Naive thymus-derived CD4-positive, alpha-beta T cell (primary cell): ENCODE measurements around the gene POLR3A. TPM values are rescaled to one million over a fixed set of nuclear protein-coding genes. Genes with fewer than 3 reads are reported as not detected.

Experiments used
- ATAC-seq: fragments of 150-1000 bp; cut with Tn5 transposase; 2 replicates; pipeline ENCODE4 v1.10.0; 2021; ENCODE audit warnings: mild to moderate bottlenecking, moderate library complexity
- CTCF ChIA-PET: fragments of 350-600 bp; sonication (Branson Sonifier 250); formaldehyde crosslinking; loops from one replicate; lab custom pipeline; 2021; ENCODE audit warnings: antibody characterized with exemption; lab: Charles Lee
- POLR2A ChIA-PET: fragments of 350-600 bp; sonication (Branson Sonifier 250); formaldehyde crosslinking; loops from one replicate; lab custom pipeline; 2021; ENCODE audit warnings: antibody characterized with exemption, inconsistent platforms; lab: Charles Lee
- DNase-seq, 9 donors: peaks; one replicate each; pipeline versions ENCODE4 v3.0.0 to v3.0.0-alpha.2; 2020 to 2022; ENCODE audit warnings: mixed read lengths in 1 of 9
- H3K27ac ChIP-seq: one replicate; pipeline ENCODE4 v1.7.0; 2013; ENCODE audit warnings: mild to moderate bottlenecking, low read depth, low read length, moderate library complexity
- H3K27me3 ChIP-seq, 2 donors: one replicate each; pipeline ENCODE4 v1.7.0; 2013; ENCODE audit warnings: low read length in 2 of 2, mild to moderate bottlenecking in 2 of 2, moderate library complexity in 2 of 2; ENCODE audit not compliant: control insufficient read depth in 2 of 2, insufficient read depth in 2 of 2
- H3K36me3 ChIP-seq, 3 experiments: 1 replicate in 2 of 3; 2 replicates in 1 of 3; pipeline ENCODE4 v1.7.0; 2013; ENCODE audit warnings: low read length in 3 of 3, mild to moderate bottlenecking in 3 of 3, moderate library complexity in 1 of 3; ENCODE audit not compliant: insufficient read depth in 3 of 3, control insufficient read depth in 2 of 3
- H3K4me1 ChIP-seq, 2 donors: one replicate each; pipeline ENCODE4 v1.7.0; 2013; ENCODE audit warnings: low read length in 2 of 2, mild to moderate bottlenecking in 2 of 2, moderate library complexity in 1 of 2; ENCODE audit not compliant: control insufficient read depth in 2 of 2, insufficient read depth in 2 of 2
- H3K4me3 ChIP-seq: 2 replicates; pipeline ENCODE4 v1.7.0; 2013; ENCODE audit warnings: mild to moderate bottlenecking, low read length
- H3K9me3 ChIP-seq, 3 experiments: 1 replicate in 2 of 3; 2 replicates in 1 of 3; pipeline ENCODE4 v1.7.0; 2013; ENCODE audit warnings: low read length in 3 of 3; ENCODE audit not compliant: control insufficient read depth in 2 of 3
- H3K27ac Mint-ChIP-seq, 9 donors: one replicate each; pipeline ENCODE4 v1.8.0; 2020 to 2022; ENCODE audit warnings: mixed read lengths in 9 of 9, mild to moderate bottlenecking in 8 of 9, moderate library complexity in 5 of 9, inconsistent platforms in 2 of 9
- H3K27me3 Mint-ChIP-seq, 5 donors: one replicate each; pipeline ENCODE4 v1.8.0; 2021 to 2022; ENCODE audit warnings: mixed read lengths in 5 of 5, mild to moderate bottlenecking in 1 of 5
- H3K36me3 Mint-ChIP-seq, 5 donors: one replicate each; pipeline ENCODE4 v1.8.0; 2020 to 2022; ENCODE audit warnings: mixed read lengths in 5 of 5, mild to moderate bottlenecking in 3 of 5, inconsistent platforms in 1 of 5
- H3K4me1 Mint-ChIP-seq, 7 donors: one replicate each; pipeline ENCODE4 v1.8.0; 2020 to 2022; ENCODE audit warnings: mixed read lengths in 7 of 7, mild to moderate bottlenecking in 3 of 7, inconsistent platforms in 1 of 7
- H3K4me3 Mint-ChIP-seq, 10 donors: one replicate each; pipeline ENCODE4 v1.8.0; 2020 to 2022; ENCODE audit warnings: mild to moderate bottlenecking in 10 of 10, mixed read lengths in 10 of 10, moderate library complexity in 6 of 10, inconsistent platforms in 2 of 10
- H3K9me3 Mint-ChIP-seq, 11 donors: one replicate each; pipeline ENCODE4 v1.8.0; 2020 to 2022; ENCODE audit warnings: mixed read lengths in 11 of 11, mild to moderate bottlenecking in 4 of 11, inconsistent platforms in 1 of 11, moderate library complexity in 1 of 11
- intact Hi-C, 2 donors: fragments of 100-400 bp; cut with micrococcal nuclease; formaldehyde crosslinking; loops; one replicate each; pipeline ENCODE4 v1.15.1; 2023
- polyA plus RNA-seq, 2 donors: library from polyadenylated mRNA; unstranded; fragments of 300-500 nt; fragmentation: Illumina TruSeq; gene quantifications; one replicate each; pipeline ENCODE4 v1.2.3, GENCODE V29; 2021
- total RNA-seq, 6 experiments: library from RNA in 5 of 6; stranded (reverse) in 5 of 6; gene quantifications; 1 replicate in 5 of 6; 2 replicates in 1 of 6; pipeline ENCODE4 v1.2.3 and lab custom pipeline; 2021 to 2026

Gene POLR3A
- total and polyA plus RNA-seq, 7 experiments from 2014 or later, result 5.5 to 20.9 (median 13.4) TPM

- ChIA-PET CTCF (interaction anchor here (1.1 kb wide), 1 partner anchor 32 kb away, joined by 3 read pairs; no protein-coding TSS in a partner anchor), POLR2A (no interaction called here)
- ATAC-seq, result no peak
Observed at GRCh38 chr10:78015546-78015945, 13.8 kb downstream of the POLR3A start.

DNA sequence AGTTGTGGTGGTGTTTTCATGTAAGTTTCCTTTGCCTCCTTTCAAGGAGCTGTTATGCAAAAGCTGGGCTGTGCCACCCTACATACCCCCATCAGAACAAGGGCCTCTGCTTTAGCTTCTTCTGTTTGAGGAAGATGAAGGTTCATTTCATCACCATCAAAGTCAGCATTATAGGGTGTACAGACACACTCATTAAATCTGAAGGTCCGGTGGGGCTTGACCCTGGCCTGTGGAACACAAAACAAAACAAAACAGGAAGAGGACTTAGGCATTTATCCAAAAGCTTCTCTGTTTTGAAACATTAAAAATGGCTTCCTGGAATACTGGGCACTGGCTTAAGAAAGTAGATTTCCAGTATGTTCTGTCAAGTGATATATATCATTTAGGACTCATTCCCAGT is 15.8 kb downstream of the POLR3A start:
- peaks cover 24 to 98% (median 25%) of the 10 kb centered on the region in 3 experiments for H3K36me3 ChIP-seq
- POLR2A ChIA-PET, result no interaction called here

More at GRCh38 chr10:78015546-78015945, 13.8 kb downstream of the POLR3A start:
- H3K36me3 Mint-ChIP-seq, result peaks cover 0 to 45% (median 27%) of the 10 kb centered on the region in 5 donors
- no peaks in the 10 kb centered on the region for H3K27me3 ChIP-seq
- intact Hi-C loops, result no loop called here
- no peak overlapping the region for H3K4me3 ChIP-seq
- no peaks in the 10 kb centered on the region for H3K4me1 Mint-ChIP-seq
- peaks cover 17 to 97% (median 23%) of the 10 kb centered on the region in 3 experiments for H3K36me3 ChIP-seq
- H3K4me1 ChIP-seq, result no peaks in the 10 kb centered on the region
- H3K9me3 Mint-ChIP-seq, result no peaks in the 10 kb centered on the region
- no peak for DNase-seq
- no peak overlapping the region for H3K4me3 Mint-ChIP-seq
- no peak overlapping the region for H3K27ac ChIP-seq
- no peaks in the 10 kb centered on the region for H3K9me3 ChIP-seq
- H3K27ac Mint-ChIP-seq, result no peak overlapping the region
- no peaks in the 10 kb centered on the region for H3K27me3 Mint-ChIP-seq

DNA sequence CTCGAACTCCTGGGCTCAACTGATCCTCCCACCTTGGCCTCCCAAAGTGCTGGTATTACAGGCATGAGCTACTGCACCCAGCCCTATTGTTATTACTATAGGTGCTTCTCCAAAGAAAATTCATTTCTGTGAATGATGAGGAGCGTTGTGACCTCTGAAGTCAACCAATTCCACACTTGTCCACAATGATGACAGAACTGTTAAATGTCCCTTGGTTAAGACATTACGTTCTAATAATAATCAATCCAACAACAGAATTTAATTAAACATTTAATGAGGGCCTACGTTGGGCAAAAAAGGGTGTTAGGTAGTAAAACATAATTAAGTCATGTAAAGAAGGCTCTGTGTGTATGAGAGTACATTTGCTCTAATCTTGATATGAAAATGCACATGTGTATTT is 18.2 kb downstream of the POLR3A start:
- H3K36me3 ChIP-seq, result peaks cover 29 to 92% (median 29%) of the 10 kb centered on the region in 3 experiments
- peaks cover 0 to 3% (median 0%) of the 10 kb centered on the region in 11 donors for H3K9me3 Mint-ChIP-seq
- DNase-seq (no peak), ATAC-seq (no peak)
- no peak overlapping the region for H3K27ac Mint-ChIP-seq
- H3K27ac ChIP-seq, result no peak overlapping the region
- H3K4me3 Mint-ChIP-seq, result no peak overlapping the region
- ChIA-PET POLR2A (no interaction called here), CTCF (no interaction called here)
- no peaks in the 10 kb centered on the region for H3K4me1 Mint-ChIP-seq
- H3K9me3 ChIP-seq, result no peaks in the 10 kb centered on the region
- no peaks in the 10 kb centered on the region for H3K27me3 Mint-ChIP-seq
- no peak overlapping the region for H3K4me3 ChIP-seq
- H3K27me3 ChIP-seq, result no peaks in the 10 kb centered on the region
- intact Hi-C loops, result no loop called here
- H3K4me1 ChIP-seq, result no peaks in the 10 kb centered on the region
- peaks cover 13 to 57% (median 45%) of the 10 kb centered on the region in 5 donors for H3K36me3 Mint-ChIP-seq

More for the DNA sequence above, 15.8 kb downstream of the POLR3A start:
- ATAC-seq (no peak), DNase-seq (no peak)
- no peaks in the 10 kb centered on the region for H3K27me3 Mint-ChIP-seq
- intact Hi-C loops, result no loop called here
- H3K36me3 Mint-ChIP-seq, result peaks cover 4 to 52% (median 37%) of the 10 kb centered on the region in 5 donors
- H3K4me3 ChIP-seq, result no peak overlapping the region
- no peaks in the 10 kb centered on the region for H3K4me1 ChIP-seq
- no peaks in the 10 kb centered on the region for H3K9me3 ChIP-seq
- H3K4me1 Mint-ChIP-seq, result no peaks in the 10 kb centered on the region
- no peak overlapping the region for H3K27ac Mint-ChIP-seq
- no peaks in the 10 kb centered on the region for H3K9me3 Mint-ChIP-seq
- no peaks in the 10 kb centered on the region for H3K27me3 ChIP-seq
- no peak overlapping the region for H3K27ac ChIP-seq
- CTCF ChIA-PET, result no interaction called here
- H3K4me3 Mint-ChIP-seq, result no peak overlapping the region

- intact Hi-C loops, result no loop called here
- H3K27me3 ChIP-seq, result no peaks in the 10 kb centered on the region
- Mint-ChIP-seq H3K36me3 (peaks cover 18 to 64% (median 50%) of the 10 kb centered on the region in 5 donors), H3K9me3 (peaks cover 0 to 3% (median 0%) of the 10 kb centered on the region in 11 donors), H3K27ac (no peak overlapping the region), H3K4me1 (peaks cover 0 to 2% (median 0%) of the 10 kb centered on the region in 7 donors), H3K27me3 (no peaks in the 10 kb centered on the region), H3K4me3 (no peak overlapping the region)
- ATAC-seq (no peak), DNase-seq (no peak)
- CTCF ChIA-PET, result no interaction called here
- H3K4me3 ChIP-seq, result no peak overlapping the region
- POLR2A ChIA-PET, result no interaction called here
- H3K36me3 ChIP-seq, result peaks cover 30 to 93% (median 34%) of the 10 kb centered on the region in 3 experiments
- no peaks in the 10 kb centered on the region for H3K9me3 ChIP-seq
- no peaks in the 10 kb centered on the region for H3K4me1 ChIP-seq
- no peak overlapping the region for H3K27ac ChIP-seq
Observed at GRCh38 chr10:78010278-78010677, 19.0 kb downstream of the POLR3A start.

DNA sequence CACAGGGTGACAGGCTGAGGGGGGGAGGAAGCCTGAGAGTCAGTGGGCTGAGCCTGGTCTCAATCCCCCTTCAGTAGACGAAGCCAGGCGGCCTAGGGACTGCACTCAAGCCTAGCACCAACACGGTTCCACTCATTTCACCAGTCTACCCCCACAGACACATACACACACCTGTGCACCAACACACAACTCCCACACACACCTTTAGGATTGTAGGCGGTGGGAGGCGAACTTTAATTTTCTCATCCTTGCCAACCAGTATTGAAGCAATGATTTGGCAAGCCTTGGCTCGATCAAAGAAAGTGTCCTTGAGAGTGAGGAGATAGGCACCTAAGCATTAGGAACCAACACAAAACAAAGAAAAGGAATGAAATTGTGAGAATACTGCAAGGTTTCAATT is 19.7 kb downstream of the POLR3A start:
- Histone ChIP-seq H3K27me3 (no peaks in the 10 kb centered on the region), H3K27ac (no peak overlapping the region), H3K4me3 (no peak overlapping the region), H3K9me3 (no peaks in the 10 kb centered on the region), H3K4me1 (no peaks in the 10 kb centered on the region), H3K36me3 (peaks cover 33 to 91% (median 36%) of the 10 kb centered on the region in 3 experiments)
- no peak overlapping the region for H3K4me3 Mint-ChIP-seq
- CTCF ChIA-PET, result no interaction called here
- H3K4me1 Mint-ChIP-seq, result peaks cover 0 to 2% (median 0%) of the 10 kb centered on the region in 7 donors
- H3K36me3 Mint-ChIP-seq, result peaks cover 17 to 65% (median 48%) of the 10 kb centered on the region in 5 donors
- no peak overlapping the region for H3K27ac Mint-ChIP-seq
- H3K27me3 Mint-ChIP-seq, result no peaks in the 10 kb centered on the region
- H3K9me3 Mint-ChIP-seq, result peaks cover 0 to 3% (median 0%) of the 10 kb centered on the region in 11 donors
- DNase-seq (no peak), ATAC-seq (no peak)
- intact Hi-C loops, result no loop called here
- POLR2A ChIA-PET, result no interaction called here

DNA sequence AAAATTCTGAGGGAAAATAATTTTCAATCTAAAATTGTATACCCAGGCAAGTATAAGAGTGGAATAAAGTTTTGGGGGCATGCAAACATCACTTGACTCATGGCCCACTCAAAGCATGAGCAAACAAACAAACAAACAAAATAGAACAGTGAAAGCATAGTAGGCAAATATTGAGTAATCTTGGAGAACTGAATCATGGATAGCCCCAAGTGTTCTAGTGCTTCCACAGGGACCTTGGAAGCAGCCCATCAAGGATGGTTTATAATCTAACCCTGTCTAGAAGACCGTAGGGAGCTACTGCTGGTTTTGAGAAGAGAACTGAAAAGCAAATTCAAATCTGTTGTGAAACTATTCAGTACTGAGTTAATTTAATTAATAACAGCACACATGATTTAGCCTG is 22.1 kb downstream of the POLR3A start:
- no peaks in the 10 kb centered on the region for H3K4me1 ChIP-seq
- no peaks in the 10 kb centered on the region for H3K9me3 ChIP-seq
- Mint-ChIP-seq H3K27me3 (no peaks in the 10 kb centered on the region), H3K9me3 (peaks cover 0 to 3% (median 0%) of the 10 kb centered on the region in 11 donors), H3K27ac (no peak overlapping the region), H3K36me3 (peaks cover 27 to 79% (median 48%) of the 10 kb centered on the region in 5 donors), H3K4me3 (no peak overlapping the region), H3K4me1 (peaks cover 0 to 2% (median 0%) of the 10 kb centered on the region in 7 donors)
- CTCF ChIA-PET, result no interaction called here
- POLR2A ChIA-PET, result no interaction called here
- DNase-seq, result no peak
- no peaks in the 10 kb centered on the region for H3K27me3 ChIP-seq
- H3K4me3 ChIP-seq, result no peak overlapping the region
- peaks cover 32 to 91% (median 34%) of the 10 kb centered on the region in 3 experiments for H3K36me3 ChIP-seq
- ATAC-seq, result no peak
- no peak overlapping the region for H3K27ac ChIP-seq
- intact Hi-C loops, result no loop called here
